NCI-H446 (cell line): ENCODE data around the gene FUT7.
"Not testable (repeated sequence)": the region's sequence is repeated elsewhere in the genome, so short reads cannot be mapped to it uniquely, and the experiment has no call there.

ENCODE experiments used
- DNase-seq, 2 experiments: peaks; one replicate each; lab custom pipeline; 2025; lab: John Stamatoyannopoulos, UW

Gene FUT7

DNA sequence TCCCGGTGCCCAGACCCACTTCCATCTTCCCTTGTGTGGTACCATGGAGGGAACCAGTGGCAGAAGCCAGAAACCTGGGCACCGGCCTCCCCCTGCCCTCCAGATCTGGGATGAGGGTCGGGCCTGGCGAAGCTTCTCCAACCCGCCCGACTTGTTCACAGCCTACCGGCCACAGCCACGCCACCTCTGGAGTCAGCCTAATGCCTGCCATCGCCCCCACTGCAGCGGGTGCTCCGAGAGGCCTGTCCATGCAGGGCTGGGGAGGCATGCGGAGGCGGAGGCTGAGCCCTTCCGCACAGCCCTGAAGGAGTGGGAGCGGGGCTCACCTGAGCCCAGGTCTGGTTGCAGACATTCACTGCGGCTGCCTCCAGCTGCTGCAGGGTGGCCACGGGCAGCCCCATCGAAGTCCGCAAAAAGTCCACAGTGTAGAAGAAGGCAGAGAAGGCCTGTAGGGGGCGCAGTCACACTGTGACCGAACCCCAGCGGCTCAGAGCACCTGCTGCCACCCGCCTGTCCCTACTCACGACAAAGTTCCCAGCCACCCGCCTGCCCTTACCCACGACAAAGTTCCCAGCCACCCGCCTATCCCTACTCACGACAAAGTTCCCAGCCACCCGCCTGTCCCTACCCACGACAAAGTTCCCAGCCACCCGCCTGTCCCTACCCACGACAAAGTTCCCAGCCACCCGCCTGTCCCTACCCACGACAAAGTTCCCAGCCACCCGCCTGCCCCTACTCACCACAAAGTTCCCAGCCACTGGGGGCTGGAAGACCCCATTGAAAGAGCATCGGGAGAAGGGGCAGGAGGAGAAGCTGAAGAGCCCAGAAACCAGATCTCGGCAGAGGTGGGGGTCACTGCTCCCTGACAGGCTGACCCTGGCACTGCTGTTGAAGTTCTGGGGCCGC, 17.9 kb upstream of the FUT7 start:
- peak in 1 of 2 experiments; percentile 20 for DNase-seq

DNA sequence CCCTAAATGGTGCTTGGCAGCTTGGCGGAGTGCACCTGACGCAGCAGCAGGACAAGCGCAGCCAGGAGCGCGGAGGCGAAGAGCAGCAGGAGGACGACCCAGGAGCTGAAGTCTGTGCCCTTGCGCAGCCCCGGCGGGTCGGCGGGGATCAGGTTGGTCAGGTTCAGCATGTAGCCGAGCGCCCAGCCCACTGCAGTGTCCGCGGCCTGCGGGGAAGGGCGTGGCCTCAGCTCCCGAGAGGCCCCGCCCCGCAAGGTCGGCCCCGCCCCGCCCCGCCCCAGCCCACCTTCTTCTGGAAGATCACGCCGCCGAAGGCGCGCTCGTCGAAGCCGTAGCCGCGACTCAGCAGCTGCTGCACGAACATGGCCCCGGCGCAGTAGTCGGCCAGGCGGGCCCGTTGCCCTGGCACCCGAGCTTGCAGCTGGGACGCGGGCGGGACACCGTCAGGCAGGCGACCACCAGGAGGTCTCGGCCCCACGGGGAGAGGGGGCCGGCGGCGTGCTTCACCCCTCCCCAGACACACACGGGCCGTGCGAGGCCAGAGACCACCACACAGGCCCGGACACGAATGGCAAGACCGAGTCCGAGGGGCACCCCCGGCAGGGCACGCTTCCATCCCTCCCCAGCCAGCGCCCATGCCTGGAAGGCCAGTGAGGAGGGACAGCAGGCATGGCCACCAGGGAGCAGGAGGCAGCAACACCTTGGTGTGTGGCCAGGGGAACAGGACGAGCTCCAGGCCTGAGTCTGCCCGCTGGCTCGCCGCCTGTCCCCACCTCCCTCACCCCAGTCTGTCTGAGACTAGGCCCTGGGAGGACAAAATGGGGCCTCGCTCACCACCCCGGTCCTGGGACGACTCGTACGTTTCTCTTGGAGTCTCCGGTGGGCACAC, 17.0 kb upstream of the FUT7 start:
- peak in 1 of 2 experiments; percentile 22 for DNase-seq

DNA sequence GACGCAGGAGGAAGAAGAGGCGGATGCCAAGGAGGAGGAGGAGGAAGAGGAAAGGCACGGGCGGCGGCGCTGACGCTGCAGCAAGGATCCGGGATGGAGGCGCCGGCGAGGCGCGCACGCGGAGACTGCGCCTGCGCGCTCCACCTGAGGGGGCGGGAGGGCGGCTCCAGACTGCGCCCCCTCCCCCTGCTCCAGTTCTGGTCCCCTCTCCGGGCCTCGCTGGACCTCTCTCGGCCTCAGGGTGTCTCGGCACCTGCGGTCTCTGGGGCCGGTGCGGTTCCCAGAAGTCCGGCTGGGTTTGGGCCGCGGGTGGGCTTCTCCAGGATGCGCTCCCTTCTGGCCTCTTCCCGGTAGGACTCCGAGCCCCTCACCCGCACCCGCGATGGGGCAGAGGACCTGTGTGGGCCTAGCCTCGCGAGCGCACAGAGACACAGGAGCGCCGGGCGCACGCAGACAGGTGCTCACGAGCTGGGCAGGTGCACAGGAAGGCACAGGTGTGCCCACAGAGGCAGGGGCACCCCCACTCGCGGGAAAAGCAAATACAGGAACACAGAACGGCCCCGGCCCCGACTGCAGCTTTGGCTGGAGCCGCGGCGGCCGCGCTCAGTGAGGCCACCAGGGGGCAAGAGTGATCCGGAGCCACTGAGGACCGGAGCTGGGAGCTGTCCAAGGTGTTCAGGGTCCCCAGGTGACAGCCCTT, 14.3 kb upstream of the FUT7 start, which contains the start of gene NPDC1:
TSS of gene NPDC1 (minus strand) at position 90 of the 700 bp plus-strand sequence. CDS start 188 bp downstream, outside the sequence.
- peak in 1 of 2 experiments; percentile 46 for DNase-seq

DNA sequence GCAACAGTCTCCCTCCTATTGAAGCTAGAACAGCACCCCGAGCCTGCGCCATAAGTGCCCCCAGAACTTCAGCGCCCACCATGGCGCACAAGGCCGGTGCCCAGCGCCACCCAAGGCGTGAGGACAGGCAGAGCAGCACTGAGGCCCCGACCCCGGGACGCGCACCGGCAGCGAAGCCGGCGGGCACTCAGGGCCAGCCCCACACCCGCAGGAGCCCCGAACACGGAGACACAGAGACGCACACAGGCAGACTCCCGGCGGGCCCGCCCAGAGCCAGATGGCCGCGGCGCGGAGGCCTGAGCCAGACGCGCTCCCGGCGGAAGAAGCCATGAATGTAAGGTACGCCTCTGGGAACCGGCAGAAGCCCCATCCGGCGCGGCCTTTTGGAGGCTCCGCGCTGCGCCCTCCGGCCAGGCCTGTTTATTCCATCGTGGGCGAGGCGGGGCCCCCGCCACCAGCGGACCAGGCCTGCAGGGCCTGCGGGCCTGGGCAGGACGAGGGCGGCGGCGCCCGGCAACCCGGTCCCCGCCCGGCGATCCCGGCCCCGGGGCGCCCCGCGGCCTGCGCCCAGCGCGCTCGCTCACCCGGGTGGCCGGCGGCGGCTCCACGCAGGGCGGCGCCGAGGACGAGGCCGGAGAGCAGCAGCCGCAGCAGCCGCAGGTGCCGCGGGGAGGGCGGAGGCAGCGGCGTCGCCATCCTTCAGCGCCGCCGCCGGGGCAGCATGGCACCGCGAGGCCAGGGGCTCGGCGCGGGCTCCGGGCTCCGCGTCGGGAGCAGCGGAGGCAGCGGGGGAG, 13.6 kb upstream of the FUT7 start:
- DNase-seq = peak in 1 of 2 experiments; percentile 43

DNA sequence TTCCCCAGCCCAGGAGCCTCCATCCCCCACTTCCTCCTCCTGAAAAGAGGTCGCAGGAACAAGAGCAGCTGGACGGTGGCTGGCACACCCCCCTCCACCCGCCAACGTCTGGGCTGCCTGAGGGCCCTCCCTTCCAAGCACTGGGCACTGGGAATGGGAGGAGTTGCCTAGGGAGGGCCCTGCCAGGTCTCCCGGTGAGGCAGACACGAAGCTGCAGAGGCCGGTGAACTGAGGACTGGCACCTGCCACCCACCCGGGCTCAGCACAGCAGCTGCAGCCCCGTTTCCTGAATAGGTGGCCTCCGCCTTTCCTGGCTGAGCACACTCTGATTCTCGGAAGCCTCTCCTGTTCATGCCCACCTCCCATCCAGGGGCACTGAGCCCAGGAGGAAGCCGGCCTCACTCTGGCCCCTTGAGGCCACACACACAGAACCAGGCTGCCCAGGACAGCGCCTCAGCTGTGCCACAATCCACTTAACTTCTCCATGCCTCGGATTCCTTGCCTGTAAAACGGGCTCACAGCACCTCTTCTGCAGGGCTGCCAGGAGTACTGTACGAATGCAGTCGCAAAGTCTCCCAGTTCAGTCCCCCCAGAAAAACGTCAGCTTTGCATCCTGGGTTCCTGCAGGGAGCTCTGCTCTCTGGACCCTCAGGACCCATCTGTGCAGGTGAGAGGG, 12.8 kb upstream of the FUT7 start:
- no peak for DNase-seq

DNA sequence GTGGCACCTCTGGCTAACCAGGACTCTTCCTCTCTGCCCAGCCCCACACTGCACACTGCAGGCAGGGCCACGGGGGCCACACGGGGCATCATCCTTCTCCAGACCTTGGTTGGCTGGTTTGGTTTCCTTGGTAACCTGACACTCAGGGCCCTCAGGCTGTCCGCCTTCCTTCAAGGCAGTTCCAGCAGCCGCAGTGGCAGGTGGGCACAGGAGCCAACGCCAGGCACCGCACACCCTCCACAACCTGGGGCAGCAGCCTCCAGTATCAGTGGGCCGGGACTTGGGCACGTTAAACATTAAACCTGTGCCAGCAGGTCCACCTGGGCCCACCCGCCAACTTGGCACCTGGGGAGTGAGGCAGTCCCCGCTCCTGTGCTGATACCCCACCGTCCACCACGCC, 12.1 kb upstream of the FUT7 start:
- DNase-seq = no peak

DNA sequence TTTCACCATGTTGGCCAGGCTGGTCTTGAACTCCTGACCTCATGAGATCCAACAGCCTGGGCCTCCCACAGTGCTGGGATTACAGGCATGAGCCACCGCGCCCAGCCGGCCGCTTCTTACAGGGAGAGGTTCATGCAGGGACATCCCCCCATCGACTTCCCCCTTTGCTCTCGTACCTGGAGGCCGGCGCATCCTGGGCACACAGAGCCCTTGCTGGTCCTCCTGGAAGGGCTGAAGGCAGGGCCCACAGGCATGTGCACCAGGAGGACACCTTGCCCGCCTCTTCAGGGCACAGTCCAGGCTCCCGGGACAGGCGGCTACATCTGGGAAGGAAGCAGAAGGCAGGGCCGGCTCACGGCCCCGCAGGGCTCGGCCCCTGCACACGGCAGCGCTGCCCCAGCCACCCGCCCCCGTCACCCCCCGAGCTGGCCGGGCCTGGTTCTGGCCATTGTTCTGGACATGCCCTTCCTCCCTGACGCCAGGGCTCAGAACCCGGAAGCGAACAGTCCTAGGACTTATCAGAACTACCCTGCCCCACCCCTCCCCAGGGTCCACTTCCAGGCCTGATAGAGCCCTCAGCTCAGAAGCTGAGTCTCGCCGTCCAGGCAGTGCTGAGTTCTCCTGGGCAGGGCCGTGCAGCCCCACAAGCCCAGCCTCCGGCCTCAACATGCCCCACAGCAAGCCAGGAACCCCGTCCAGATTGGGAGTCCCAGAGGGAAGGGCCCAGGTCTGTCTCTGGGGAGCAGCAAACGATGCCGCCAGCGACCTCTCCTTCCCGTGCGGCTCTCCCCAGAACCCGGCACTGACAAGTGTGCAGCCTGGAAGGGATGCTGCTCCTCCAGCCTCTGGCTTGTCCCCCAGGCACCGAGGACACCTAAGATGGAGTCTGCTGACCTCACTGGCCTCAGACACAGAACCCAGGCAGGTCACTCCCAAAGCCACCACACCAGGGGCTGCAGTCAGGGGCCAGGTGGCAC, 11.2 kb upstream of the FUT7 start:
- no peak for DNase-seq

DNA sequence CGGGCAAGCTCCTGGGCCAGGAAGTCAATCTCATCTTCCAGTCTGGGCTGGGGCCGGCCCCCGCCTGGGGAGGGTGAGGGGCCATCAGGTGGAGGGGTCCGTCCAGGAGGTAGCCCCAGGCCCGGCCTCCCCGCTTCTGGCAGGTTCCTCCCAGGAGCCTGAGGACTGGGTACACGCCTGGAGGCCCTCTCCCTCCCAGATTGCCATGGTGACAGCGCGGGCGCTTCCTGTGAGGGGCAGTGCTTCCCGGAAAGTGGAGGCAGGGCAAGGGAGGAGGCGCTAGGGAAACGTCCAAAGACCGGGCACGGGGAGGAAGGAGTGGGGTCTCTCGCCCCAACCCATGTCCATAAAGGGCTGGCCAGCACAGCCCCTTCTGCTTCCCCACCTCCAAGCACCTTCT, 9.2 kb upstream of the FUT7 start:
- no peak for DNase-seq

DNA sequence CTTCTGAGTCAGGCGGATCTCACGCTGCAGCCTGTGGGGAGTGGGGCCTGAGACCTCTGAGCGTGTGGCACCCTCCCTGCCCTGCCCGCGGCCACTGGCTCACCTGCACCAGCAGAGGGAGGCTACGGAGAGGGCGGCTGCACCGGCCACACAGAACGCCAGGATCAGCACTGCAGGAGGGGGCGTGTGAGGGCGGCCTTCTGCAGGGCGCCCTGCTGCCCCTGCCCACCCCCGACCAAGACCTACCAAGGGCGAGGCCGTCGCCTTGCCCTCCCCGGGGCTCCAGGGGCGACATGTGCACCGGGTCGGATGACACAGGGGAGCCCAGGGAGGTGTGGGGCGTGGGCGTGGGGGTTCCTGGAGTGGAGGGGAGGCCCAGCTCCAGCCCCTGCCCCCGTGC, 8.7 kb upstream of the FUT7 start:
- DNase-seq = no peak

DNA sequence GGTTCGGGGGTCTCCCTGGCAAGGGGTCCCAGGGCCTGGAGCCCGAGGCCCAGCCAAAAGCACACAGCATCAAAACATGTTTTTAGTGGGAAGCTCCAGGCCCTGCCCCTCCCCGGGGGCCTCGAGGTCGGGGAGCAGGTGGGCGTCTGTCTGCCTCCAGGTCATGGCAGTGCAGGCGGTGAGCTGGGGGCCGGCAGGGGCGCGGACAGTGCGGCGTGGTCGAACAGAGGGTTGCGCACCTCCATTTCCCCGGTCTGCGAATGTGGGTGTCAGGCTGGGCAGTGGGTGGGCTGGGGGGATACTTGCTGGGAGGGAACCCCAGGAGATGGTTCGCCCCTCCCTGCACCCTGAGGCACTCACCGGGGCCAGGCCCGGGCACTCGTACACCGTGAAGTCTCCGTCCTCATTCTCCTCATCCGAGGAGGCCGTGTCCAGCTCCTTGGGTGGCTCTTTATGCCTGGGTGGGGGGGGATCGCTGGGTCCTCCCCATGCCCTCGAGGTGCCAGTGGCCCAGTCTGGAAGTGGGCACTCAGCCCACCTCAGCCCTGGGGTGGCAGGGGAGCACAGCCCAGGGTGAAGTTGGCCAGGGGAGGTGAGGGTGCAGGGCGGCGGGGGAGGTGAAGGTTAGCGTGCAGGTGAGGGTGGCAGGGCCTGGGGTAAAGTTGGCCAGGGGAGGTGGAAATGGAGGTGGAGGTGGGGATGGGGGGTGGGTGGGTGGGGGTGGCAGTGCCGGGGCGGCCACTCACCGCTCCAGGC, 7.9 kb upstream of the FUT7 start:
- no peak for DNase-seq

DNA sequence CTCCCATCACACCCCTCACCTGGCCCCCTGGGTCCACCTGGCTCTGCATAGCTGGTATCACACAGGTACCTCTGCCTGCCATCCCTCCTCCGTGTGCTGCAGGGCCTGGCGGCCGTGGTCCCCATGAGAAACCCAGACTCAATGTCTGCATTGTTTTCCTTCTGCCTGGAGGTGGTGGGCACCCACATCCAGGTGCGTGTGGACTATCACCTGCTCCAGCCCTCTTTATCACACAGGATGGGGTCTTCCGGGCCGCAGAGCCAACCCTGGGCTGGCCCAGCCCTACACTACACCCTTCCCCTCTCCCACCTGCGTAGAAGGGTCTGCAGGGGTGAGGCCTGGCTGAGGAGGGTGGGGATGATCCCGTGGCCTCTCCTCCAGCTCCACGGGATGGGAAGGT, 7.0 kb upstream of the FUT7 start:
- no peak for DNase-seq

DNA sequence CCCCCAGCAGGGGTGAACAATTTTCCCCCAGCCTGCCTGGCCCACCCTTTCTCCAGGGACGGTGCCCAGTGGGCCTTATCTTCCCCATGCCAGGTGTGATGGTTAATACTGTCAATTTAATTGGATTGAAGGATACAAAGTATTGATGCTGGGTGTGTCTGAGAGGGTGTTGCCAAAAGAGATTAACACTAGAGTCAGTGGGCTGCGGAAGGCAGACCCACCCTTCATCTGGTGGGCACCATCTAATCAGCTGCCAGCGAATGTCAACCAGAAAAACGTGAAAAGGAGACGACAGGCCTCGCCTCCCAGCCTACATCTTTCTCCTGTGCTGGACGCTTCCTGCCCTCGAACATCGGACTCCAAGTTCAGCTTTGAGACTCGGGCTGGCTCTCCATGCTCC, 5.6 kb upstream of the FUT7 start:
- no peak for DNase-seq

DNA sequence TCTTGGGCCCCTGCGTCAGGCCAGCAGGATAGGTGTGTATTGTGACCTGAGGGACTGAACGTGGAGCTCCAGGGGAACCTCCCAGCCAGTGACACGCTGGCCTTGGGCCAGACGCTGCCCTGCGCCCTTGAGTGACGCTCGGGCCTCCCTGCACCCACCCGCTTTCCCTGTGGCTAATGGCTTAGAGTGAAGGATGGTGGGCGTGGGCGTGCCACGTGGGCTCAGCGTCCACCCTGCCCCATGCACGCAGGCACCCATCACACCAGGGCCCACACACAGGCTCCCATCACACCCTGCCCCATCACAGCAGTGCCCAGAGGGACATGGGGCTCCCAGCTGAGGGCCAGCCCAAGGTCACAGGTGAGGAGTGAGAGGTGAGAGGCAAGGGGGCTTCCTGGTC, 5.1 kb upstream of the FUT7 start:
- no peak for DNase-seq

DNA sequence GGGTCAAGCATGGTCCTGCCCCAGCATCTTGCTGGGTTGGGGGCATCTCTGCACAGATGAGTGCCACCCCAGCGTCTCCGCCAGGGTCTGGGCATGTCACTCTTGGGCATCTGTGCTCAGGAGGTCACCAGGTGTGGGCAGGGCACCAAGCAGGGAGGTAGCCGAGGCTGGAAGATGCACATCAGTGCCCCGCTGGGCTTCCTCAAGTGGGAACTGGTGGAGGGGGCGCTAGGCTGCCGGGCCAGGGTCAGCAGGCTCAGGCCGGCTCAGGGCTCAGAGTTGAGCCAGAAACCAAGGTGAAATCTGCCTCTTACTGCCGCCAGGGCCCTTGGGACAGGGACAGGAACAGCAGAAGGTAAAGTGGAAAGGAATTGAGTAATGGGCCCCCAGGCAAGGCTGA, 4.0 kb upstream of the FUT7 start:
- no peak for DNase-seq

DNA sequence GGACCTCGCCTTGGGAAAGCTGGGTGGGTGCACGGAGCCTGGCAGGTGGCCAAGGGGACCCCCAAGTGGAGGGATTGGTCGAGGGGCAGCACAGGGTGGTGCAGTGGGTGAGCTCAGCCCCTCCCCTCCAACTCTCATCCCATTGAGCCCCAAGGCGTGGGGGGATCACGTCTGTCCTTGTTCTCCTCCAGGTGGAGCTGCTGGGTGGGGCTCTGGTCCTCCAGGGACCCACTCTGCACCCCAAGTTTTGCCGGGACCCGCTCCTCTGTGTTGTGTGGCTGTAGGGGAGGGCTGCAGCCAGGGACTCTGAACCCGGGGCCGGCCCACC, 3.6 kb upstream of the FUT7 start:
- no peak for DNase-seq

DNA sequence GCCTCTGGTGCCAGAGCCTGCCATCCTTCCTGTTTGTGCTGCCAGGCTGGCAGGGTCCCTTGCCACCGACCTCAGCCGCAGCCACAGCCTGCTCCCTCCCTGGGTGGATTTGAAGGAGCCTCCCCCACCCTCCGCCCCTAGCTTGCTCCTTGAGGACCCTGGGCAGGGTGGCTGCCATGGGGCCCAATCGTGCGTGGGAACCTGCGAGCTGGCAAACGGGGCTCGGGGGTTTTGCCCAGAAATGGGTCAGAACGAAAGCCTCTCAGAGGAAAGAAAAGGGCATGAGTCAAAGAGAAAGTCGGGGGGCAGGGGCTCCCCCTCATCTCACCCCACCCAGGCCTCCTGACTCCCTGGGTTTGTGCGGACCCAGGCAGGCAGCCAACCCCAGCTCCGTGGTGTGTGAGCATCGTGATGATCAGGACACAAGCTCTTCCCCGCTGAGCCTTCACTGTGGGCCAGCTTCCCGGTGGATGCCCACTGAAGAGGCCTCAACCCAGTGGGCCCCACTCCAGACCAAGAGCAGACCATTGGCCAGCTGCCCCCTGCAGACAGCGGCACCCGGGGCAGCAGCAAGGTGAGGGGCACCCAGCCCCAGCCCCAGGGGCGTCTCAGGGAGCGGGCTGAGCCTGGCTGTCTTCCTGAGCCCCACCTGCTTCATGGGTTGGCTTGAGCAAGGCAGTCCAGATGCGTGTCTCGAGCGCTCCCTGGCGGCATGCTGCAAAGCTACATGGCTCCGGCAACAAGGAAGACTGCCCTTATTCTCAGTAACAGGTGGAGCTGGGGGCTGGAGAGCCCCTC, 3.0 kb upstream of the FUT7 start:
- peak; percentile 8 to 77 for DNase-seq

DNA sequence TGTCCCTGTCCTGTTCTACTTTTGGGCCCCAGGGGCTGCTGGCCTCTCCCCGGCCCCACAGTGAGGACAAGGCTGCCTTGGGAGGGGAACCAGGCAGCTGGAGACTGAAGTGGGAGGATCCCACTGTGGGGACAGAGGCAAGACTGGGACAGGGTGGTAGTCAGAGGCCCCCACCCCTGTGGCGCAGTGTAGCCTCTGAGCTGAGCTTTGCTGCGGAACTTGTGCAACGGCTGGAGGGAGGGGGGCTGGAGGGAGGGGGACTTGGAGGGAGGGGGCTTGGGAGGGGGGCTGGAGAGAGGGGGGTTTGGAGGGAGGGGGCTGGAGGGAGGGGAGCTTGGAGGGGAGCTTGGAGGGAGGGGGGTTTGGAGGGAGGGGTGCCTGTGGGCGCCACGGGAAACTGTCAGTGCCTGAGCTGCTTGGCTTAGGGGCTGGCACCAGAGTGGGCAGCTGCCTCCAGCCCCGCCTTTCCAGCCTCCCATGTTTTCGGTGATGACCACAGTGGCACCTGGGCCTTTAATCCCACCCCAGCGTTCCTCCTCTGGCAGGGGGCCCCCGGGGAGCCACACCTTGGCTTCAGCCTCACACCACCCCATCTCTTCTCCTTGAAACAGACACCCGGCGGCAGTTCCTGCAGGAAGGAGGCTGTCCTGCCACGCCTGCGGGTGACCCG, 2.3 kb upstream of the FUT7 start:
- no peak for DNase-seq

DNA sequence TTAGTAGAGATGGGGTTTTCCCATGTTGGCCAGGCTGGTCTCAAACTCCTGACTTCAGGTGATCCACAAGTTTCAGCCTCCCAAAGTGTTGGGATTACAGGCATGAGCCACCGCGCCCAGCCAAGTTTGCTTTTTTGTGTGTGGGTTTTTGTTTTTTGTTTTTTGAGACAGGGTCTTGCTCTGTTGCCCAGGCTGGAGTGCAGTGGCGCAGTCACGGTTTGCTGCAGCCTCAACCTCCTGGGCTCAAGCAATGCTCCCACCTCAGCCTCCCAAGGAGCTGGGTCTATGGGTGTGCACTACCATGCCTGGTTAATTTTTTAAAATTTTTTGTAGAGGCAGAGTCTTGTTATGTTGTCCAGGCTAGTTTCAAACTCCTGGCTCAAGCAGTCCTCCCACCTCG, 1.6 kb upstream of the FUT7 start:
- DNase-seq = not testable (repeated sequence)
